BE2C (cell line): ENCODE results near the gene NBAS.
A peak's percentile ranks its signal among the peaks of the same experiment; 100 is the strongest.

Experiments used
- DNase-seq: peaks from one replicate; pipeline ENCODE4 v3.0.0-alpha.2; 2020
- H3K27me3 ChIP-seq: fragments of 250-450 bp; sonication (Bioruptor Pico); 2 replicates; pipeline ENCODE4 v1.5.1; 2020; ENCODE audit warnings: mild to moderate bottlenecking
- H3K36me3 ChIP-seq: fragments of 250-450 bp; sonication (Bioruptor Pico); 2 replicates; pipeline ENCODE4 v1.5.1; 2020; ENCODE audit warnings: mild to moderate bottlenecking
- H3K4me1 ChIP-seq: fragments of 250-450 bp; sonication (Bioruptor Pico); 2 replicates; pipeline ENCODE4 v1.5.1; 2020
- H3K4me3 ChIP-seq: 2 replicates; pipeline ENCODE4 v1.5.1; 2011; ENCODE audit warnings: low read depth, low read length
- H3K9me3 ChIP-seq: fragments of 250-450 bp; sonication (Bioruptor Pico); 2 replicates; pipeline ENCODE4 v1.5.1; 2020
- CTCF ChIP-seq: IDR thresholded peaks from 2 replicates; pipeline ENCODE4 v1.5.1; 2012; ENCODE audit warnings: mild to moderate bottlenecking, low read depth, low read length

Gene NBAS

GRCh38 chr2:15594291-15595256 is 33.4 kb upstream of the NBAS start:
- TF ChIP-seq CTCF = no peak
- no peaks in the 10 kb centered on the region for H3K4me1 ChIP-seq
- H3K4me3 ChIP-seq = no peak overlapping the region
- H3K36me3 ChIP-seq = peaks cover 52% of the 10 kb centered on the region
- no peak for DNase-seq
- no peaks in the 10 kb centered on the region for H3K9me3 ChIP-seq
- no peaks in the 10 kb centered on the region for H3K27me3 ChIP-seq

- TF ChIP-seq CTCF = no peak
- Histone ChIP-seq H3K36me3 (peaks cover 42% of the 10 kb centered on the region), H3K4me1 (no peaks in the 10 kb centered on the region), H3K9me3 (no peaks in the 10 kb centered on the region), H3K4me3 (peak overlapping the region; percentile 97), H3K27me3 (no peaks in the 10 kb centered on the region)
- no peak for DNase-seq
These were observed 32.2 kb upstream of the NBAS start for GRCh38 chr2:15593327-15593705.

GRCh38 chr2:15591692-15592463 is 30.7 kb upstream of the NBAS start, which contains the start of gene DDX1:
Gene DDX1 (plus strand): TSS chr2:15591868. CDS start chr2:15591934, 66 bp downstream.
- Histone ChIP-seq H3K4me1 (no peaks in the 10 kb centered on the region), H3K4me3 (peak within 1 kb of the TSS; percentile 97), H3K36me3 (peaks cover 28% of the 10 kb centered on the region), H3K9me3 (no peaks in the 10 kb centered on the region), H3K27me3 (no peaks in the 10 kb centered on the region)
- peak; percentile 93 for DNase-seq
- 0 out of 2 replicates have a peak, but pooled peaks have one; percentile 4 for TF ChIP-seq CTCF

GRCh38 chr2:15591373-15591691 is 30.2 kb upstream of the NBAS start:
- Histone ChIP-seq H3K27me3 (no peaks in the 10 kb centered on the region), H3K36me3 (peaks cover 22% of the 10 kb centered on the region), H3K4me3 (peak overlapping the region; percentile 97), H3K4me1 (no peaks in the 10 kb centered on the region), H3K9me3 (no peaks in the 10 kb centered on the region)
- no peak for DNase-seq
- no peak for TF ChIP-seq CTCF

- Histone ChIP-seq H3K36me3 (peaks cover 4% of the 10 kb centered on the region), H3K27me3 (no peaks in the 10 kb centered on the region), H3K4me1 (no peaks in the 10 kb centered on the region), H3K9me3 (no peaks in the 10 kb centered on the region), H3K4me3 (no peak overlapping the region)
- TF ChIP-seq CTCF = peak; percentile 90
- DNase-seq = peak; percentile 81
These were observed 27.3 kb upstream of the NBAS start for GRCh38 chr2:15588329-15588919.
